IMR-90 (cell line): ENCODE measurements around the gene MINDY1. TPM values are rescaled to one million over a fixed set of nuclear protein-coding genes. Genes with fewer than 3 reads are reported as not detected.

ENCODE experiments used
- ATAC-seq: fragments of 200-7000 bp; cut with Tn5 transposase; 2 replicates; pipeline ENCODE4 v1.9.1; 2020; ENCODE audit warnings: low read depth, mild to moderate bottlenecking, moderate library complexity
- BruUV-seq: library from RNA; stranded (reverse); fragments of 400-500 nt; replicated peaks from 2 replicates; lab custom pipeline; 2021; lab: Mats Ljungman, UMichigan
- CTCF ChIA-PET: fragments of 300-600 bp; formaldehyde crosslinking; extraction: SDS; loops from one replicate; lab custom pipeline; 2021; ENCODE audit warnings: antibody characterized with exemption; lab: Yijun Ruan, JAX
- POLR2A ChIA-PET: fragments of 300-600 bp; sonication (Branson Sonifier 250); formaldehyde crosslinking; loops from one replicate; lab custom pipeline; 2022; ENCODE audit warnings: antibody characterized with exemption; ENCODE audit not compliant: unreplicated experiment; lab: Charles Lee
- DNase-seq: peaks from one replicate; pipeline ENCODE4 v3.0.0; 2013
- H2AFZ ChIP-seq: replicated peaks from 2 replicates; pipeline ENCODE3; 2013; ENCODE audit warnings: low read length, mild to moderate bottlenecking; ENCODE audit not compliant: poor library complexity
- H2AK5ac ChIP-seq: 2 replicates; pipeline ENCODE4 v1.6.1; 2013; ENCODE audit warnings: low read depth, low read length, inconsistent platforms
- H2AK9ac ChIP-seq: replicated peaks from 2 replicates; pipeline ENCODE3; 2013; ENCODE audit warnings: mild to moderate bottlenecking, low read depth, low read length, moderate library complexity; ENCODE audit not compliant: poor library complexity
- H2BK120ac ChIP-seq: 2 replicates; pipeline ENCODE4 v1.6.1; 2013; ENCODE audit warnings: low read depth, low read length, inconsistent platforms
- H2BK15ac ChIP-seq: 3 replicates; pipeline ENCODE4 v1.6.1; 2013; ENCODE audit warnings: low read depth, low read length, inconsistent platforms
- H2BK20ac ChIP-seq: 2 replicates; pipeline ENCODE4 v1.6.1; 2013; ENCODE audit warnings: low read depth, mild to moderate bottlenecking, inconsistent platforms, low read length, moderate library complexity
- H2BK5ac ChIP-seq: 2 replicates; pipeline ENCODE4 v1.6.1; 2013; ENCODE audit warnings: mild to moderate bottlenecking, low read depth, low read length, inconsistent platforms; ENCODE audit not compliant: poor library complexity, severe bottlenecking
- H3K14ac ChIP-seq: replicated peaks from 2 replicates; pipeline ENCODE4 v1.6.1; 2013; ENCODE audit warnings: low read depth, low read length, inconsistent platforms
- H3K18ac ChIP-seq: 2 replicates; pipeline ENCODE4 v1.6.1; 2013; ENCODE audit warnings: low read depth, low read length, control low read depth
- H3K23ac ChIP-seq: 2 replicates; pipeline ENCODE4 v1.6.1; 2013; ENCODE audit warnings: low read depth, low read length, inconsistent platforms
- H3K27ac ChIP-seq: 2 replicates; pipeline ENCODE4 v1.5.1; 2013; ENCODE audit warnings: mild to moderate bottlenecking, control low read depth, low read length; ENCODE audit not compliant: insufficient read depth
- H3K27me3 ChIP-seq: 2 replicates; pipeline ENCODE4 v1.6.1; 2013; ENCODE audit warnings: low read length; ENCODE audit not compliant: control insufficient read depth, insufficient read depth
- H3K36me3 ChIP-seq: 2 replicates; pipeline ENCODE4 v1.6.1; 2013; ENCODE audit warnings: low read length, mixed read lengths; ENCODE audit not compliant: control insufficient read depth, insufficient read depth
- H3K4ac ChIP-seq: 2 replicates; pipeline ENCODE4 v1.6.1; 2013; ENCODE audit warnings: low read depth, low read length, inconsistent platforms
- H3K4me1 ChIP-seq: 2 replicates; pipeline ENCODE4 v1.6.1; 2013; ENCODE audit warnings: low read length, mixed read lengths; ENCODE audit not compliant: control insufficient read depth, insufficient read depth
- H3K4me2 ChIP-seq: 2 replicates; pipeline ENCODE4 v1.6.1; 2013; ENCODE audit warnings: low read depth, mild to moderate bottlenecking, control low read depth, low read length, moderate library complexity
- H3K4me3 ChIP-seq: 2 replicates; pipeline ENCODE4 v1.5.1; 2013; ENCODE audit warnings: low read depth, mild to moderate bottlenecking, control low read depth, low read length, moderate library complexity; ENCODE audit not compliant: insufficient read depth
- H3K56ac ChIP-seq: 2 replicates; pipeline ENCODE4 v1.6.1; 2013; ENCODE audit warnings: low read length, inconsistent platforms; ENCODE audit not compliant: insufficient read depth; ENCODE audit errors: extremely low read depth
- H3K79me1 ChIP-seq, 2 experiments: 2 replicates each; pipeline ENCODE4 v1.6.1; 2013; ENCODE audit warnings: low read length in 2 of 2, inconsistent platforms in 1 of 2, low read depth in 1 of 2
- H3K9ac ChIP-seq: 2 replicates; pipeline ENCODE4 v1.6.1; 2013; ENCODE audit warnings: low read depth, low read length, control low read depth
- H3K9me1 ChIP-seq: 2 replicates; pipeline ENCODE4 v1.6.1; 2013; ENCODE audit warnings: low read length, inconsistent platforms; ENCODE audit not compliant: insufficient read depth
- H3K9me3 ChIP-seq: 2 replicates; pipeline ENCODE4 v1.6.1; 2013; ENCODE audit warnings: low read length; ENCODE audit not compliant: control insufficient read depth, insufficient read depth
- H4K20me1 ChIP-seq: 2 replicates; pipeline ENCODE4 v1.6.1; 2013; ENCODE audit warnings: low read length, inconsistent platforms; ENCODE audit not compliant: insufficient read depth
- H4K5ac ChIP-seq: 2 replicates; pipeline ENCODE4 v1.6.1; 2013; ENCODE audit warnings: mild to moderate bottlenecking, low read depth, low read length, control low read depth
- H4K8ac ChIP-seq, 2 experiments: 2 replicates each; pipeline ENCODE4 v1.6.1; 2013; ENCODE audit warnings: low read depth in 2 of 2, low read length in 2 of 2, control low read depth in 1 of 2, inconsistent platforms in 1 of 2
- H4K91ac ChIP-seq: 2 replicates; pipeline ENCODE4 v1.6.1; 2013; ENCODE audit warnings: low read depth, low read length, inconsistent platforms; ENCODE audit not compliant: insufficient read depth
- CEBPB ChIP-seq: IDR thresholded peaks from 2 replicates; pipeline ENCODE4 v1.6.1; 2012; ENCODE audit warnings: low read depth, low read length, improper control_type of control experiment
- RCOR1 ChIP-seq: IDR thresholded peaks from 2 replicates; pipeline ENCODE4 v1.6.1; 2012; ENCODE audit warnings: mild to moderate bottlenecking, low read length, improper control_type of control experiment; ENCODE audit not compliant: insufficient replicate concordance
- WGBS, 2 experiments: methylation state at CpG; one replicate each; pipeline versions ENCODE4 v1.1.5 to v1.1.7; 2013; ENCODE audit warnings: missing lambda C conversion rate in 2 of 2; ENCODE audit not compliant: insufficient read length in 1 of 2; ENCODE audit errors: extremely low coverage in 2 of 2; 5-methylcytosine and 5-hydroxymethylcytosine counted together
- dilution Hi-C: fragments of 300-500 bp; cut with HindIII; formaldehyde crosslinking; loops from one replicate; pipeline ENCODE4 v1.14.3; 2018; ENCODE audit warnings: low sequenced_read_pairs; ENCODE audit not compliant: unreplicated experiment
- in situ Hi-C: fragments of 300-500 bp; cut with MboI; formaldehyde crosslinking; loops from 3 replicates; pipeline ENCODE4 v1.14.3; 2019; ENCODE audit warnings: low sequenced_read_pairs, inconsistent platforms, mixed read lengths
- intact Hi-C: fragments of 100-400 bp; cut with micrococcal nuclease; formaldehyde crosslinking; loops from 2 replicates; pipeline ENCODE4 v1.10.0; 2022
- polyA plus RNA-seq, 3 experiments: library from polyadenylated mRNA; depleted of rRNA; stranded (reverse); fragments of >200 nt; gene quantifications; 2 replicates each; pipeline ENCODE4 v1.2.3, GENCODE V29; 2012; ENCODE audit warnings: low replicate concordance in 1 of 3
- total RNA-seq: library from RNA; depleted of rRNA; stranded (reverse); fragments of >200 nt; gene quantifications from 2 replicates; pipeline ENCODE4 v1.2.3, GENCODE V29; 2012

MINDY1 gene
- total and polyA plus RNA-seq, 2 of the 4 experiments (the other 2 are of a cell fraction), result 6.6 to 7.3 TPM

DNA sequence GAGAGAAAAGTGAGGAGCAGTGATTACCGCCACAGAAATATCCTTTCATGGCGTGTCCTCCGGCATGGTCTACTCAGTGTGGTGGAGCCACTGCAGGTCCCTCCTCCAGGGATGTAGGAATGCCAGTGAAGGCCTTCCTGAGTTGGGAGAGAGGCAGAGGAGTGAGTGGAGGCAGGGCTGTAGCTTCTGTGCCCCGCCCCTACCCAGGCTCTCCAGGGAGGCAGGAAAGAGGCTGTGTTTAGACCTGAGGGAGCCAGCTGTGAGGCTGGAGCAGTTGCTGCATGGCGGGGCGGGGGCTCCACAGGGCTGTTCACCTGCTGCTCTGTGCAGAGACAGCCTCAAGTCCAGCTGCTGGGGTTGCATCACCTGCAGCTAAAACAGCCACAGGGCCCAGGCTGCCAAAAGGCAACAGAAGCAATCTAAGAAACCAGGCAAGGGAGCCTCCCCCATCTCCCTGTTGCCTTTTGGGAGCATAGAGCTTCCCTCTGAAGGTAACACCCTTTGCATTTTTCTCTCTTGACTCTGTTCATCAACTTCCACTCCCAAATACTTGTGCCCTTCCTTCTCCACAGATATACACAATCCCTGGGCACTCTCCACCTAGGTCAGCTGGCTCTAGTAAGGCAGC is 25.4 kb downstream of the MINDY1 start:
- peaks cover 2% of the 10 kb centered on the region; the same call in 1 of the 2 replicates for H3K27me3 ChIP-seq
- peaks cover 0 to 4% of the 10 kb centered on the region in 2 experiments; a peak in 1 of 4 replicates for H3K79me1 ChIP-seq
- H3K56ac ChIP-seq, result no peak overlapping the region
- H2BK120ac ChIP-seq, result no peak overlapping the region
- no peaks in the 10 kb centered on the region for H3K9me3 ChIP-seq
- no peak overlapping the region for H2BK20ac ChIP-seq
- H3K9me1 ChIP-seq, result peaks cover 10% of the 10 kb centered on the region
- H4K20me1 ChIP-seq, result no peaks in the 10 kb centered on the region
- no peak overlapping the region for H4K91ac ChIP-seq
- H3K36me3 ChIP-seq, result no peaks in the 10 kb centered on the region
- no peak overlapping the region for H4K5ac ChIP-seq
- no peak overlapping the region for H3K18ac ChIP-seq
- no peak overlapping the region for H4K8ac ChIP-seq
- dilution Hi-C loops (no loop called here), in situ Hi-C loops (no loop called here), intact Hi-C loops (no loop called here)
- no peak for TF ChIP-seq RCOR1
- peak; percentile 20; the same call in 1 of the 2 replicates for TF ChIP-seq CEBPB
- no peak overlapping the region for H2BK5ac ChIP-seq
- ATAC-seq (peak; percentile 38), DNase-seq (no peak)
- peak overlapping the region; percentile 73 for H2AK9ac ChIP-seq
- H2BK15ac ChIP-seq, result no peak overlapping the region
- BruUV-seq, result no TSS peak
- whole genome bisulfite sequencing, 2 experiments, result 80% methylated on average over 2 of the region's 6 CpGs; no CpG with 5 or more reads in 1 of the 2 experiments
- H3K9ac ChIP-seq, result no peak overlapping the region
- no peak overlapping the region for H3K4me2 ChIP-seq
- H3K27ac ChIP-seq, result no peak overlapping the region
- H3K23ac ChIP-seq, result no peak overlapping the region
- POLR2A ChIA-PET, result no interaction called here
- no peak overlapping the region for H3K14ac ChIP-seq
- CTCF ChIA-PET, result interaction anchor here (1.9 kb wide), 1 partner anchor 25 kb away, joined by 4 read pairs; the partner anchor contains the start of gene MINDY1
- no peak overlapping the region for H2AK5ac ChIP-seq
- H3K4me3 ChIP-seq, result no peak overlapping the region
- no peak overlapping the region for H3K4ac ChIP-seq
- H2AFZ ChIP-seq, result peak overlapping the region; percentile 84
- peaks cover 20% of the 10 kb centered on the region for H3K4me1 ChIP-seq
